ENCODE measurements around the gene KLHL13.
"Not testable (repeated sequence)": the region's sequence is repeated elsewhere in the genome, so short reads cannot be mapped to it uniquely, and the experiment has no call there.

The KLHL13 gene

GRCh38 chrX:117992192-117992723 is 124.4 kb downstream of the KLHL13 start:
- DNase-seq (ENCODE audit: low read depth): no peak

GRCh38 chrX:117990438-117990837 is 126.2 kb downstream of the KLHL13 start:
- DNase-seq (ENCODE audit: low read depth): no peak

GRCh38 chrX:117989512-117989911 is 127.1 kb downstream of the KLHL13 start:
- no peak for DNase-seq (ENCODE audit: low read depth)

- no peak for DNase-seq (ENCODE audit: low read depth)
These were observed 129.2 kb downstream of the KLHL13 start for GRCh38 chrX:117987373-117987772.

GRCh38 chrX:117985241-117985640 is 131.4 kb downstream of the KLHL13 start:
- no peak for DNase-seq (ENCODE audit: low read depth)

- DNase-seq (ENCODE audit: low read depth): no peak
These were observed 133.8 kb downstream of the KLHL13 start for GRCh38 chrX:117982694-117983392.

GRCh38 chrX:117978402-117978801 is 138.2 kb downstream of the KLHL13 start:
- DNase-seq (ENCODE audit: low read depth): no peak

- no peak for DNase-seq (ENCODE audit: low read depth)
These were observed 139.1 kb downstream of the KLHL13 start for GRCh38 chrX:117977526-117977925.

- DNase-seq (ENCODE audit: low read depth): no peak
These were observed 143.4 kb downstream of the KLHL13 start for GRCh38 chrX:117973110-117973807.

GRCh38 chrX:117972711-117973109 is 143.9 kb downstream of the KLHL13 start:
- DNase-seq (ENCODE audit: low read depth): no peak

GRCh38 chrX:117969782-117970181 is 146.8 kb downstream of the KLHL13 start:
- DNase-seq (ENCODE audit: low read depth): no peak

- no peak for DNase-seq (ENCODE audit: low read depth)
These were observed 147.3 kb downstream of the KLHL13 start for GRCh38 chrX:117969328-117969727.

- DNase-seq (ENCODE audit: low read depth): no peak
These were observed 157.6 kb downstream of the KLHL13 start for GRCh38 chrX:117959045-117959444.

GRCh38 chrX:117957128-117957527 is 159.5 kb downstream of the KLHL13 start:
- DNase-seq (ENCODE audit: low read depth): no peak

- DNase-seq (ENCODE audit: low read depth): not testable (repeated sequence)
These were observed 177.3 kb downstream of the KLHL13 start for GRCh38 chrX:117939296-117939695.

GRCh38 chrX:117936118-117936517 is 180.5 kb downstream of the KLHL13 start:
- no peak for DNase-seq (ENCODE audit: low read depth)

GRCh38 chrX:117930116-117930515 is 186.5 kb downstream of the KLHL13 start:
- not testable (repeated sequence) for DNase-seq (ENCODE audit: low read depth)

- DNase-seq (ENCODE audit: low read depth): no peak
These were observed 196.9 kb downstream of the KLHL13 start for GRCh38 chrX:117919755-117920154.

- DNase-seq (ENCODE audit: low read depth): no peak
These were observed 206.4 kb downstream of the KLHL13 start for GRCh38 chrX:117910216-117910615.

GRCh38 chrX:117898226-117898625 is 218.4 kb downstream of the KLHL13 start:
- DNase-seq (ENCODE audit: low read depth): no peak

GRCh38 chrX:117895418-117895817 is 221.2 kb downstream of the KLHL13 start:
- DNase-seq (ENCODE audit: low read depth): no peak

GRCh38 chrX:117892469-117892868 is 224.1 kb downstream of the KLHL13 start:
- no peak for DNase-seq (ENCODE audit: low read depth)

- no peak for DNase-seq (ENCODE audit: low read depth)
These were observed 244.8 kb downstream of the KLHL13 start for GRCh38 chrX:117871796-117872195.

Measured in T follicular helper cell (primary cell).